Muscle layer of duodenum (tissue), 2 donors: ENCODE results near the gene MAML2.
"Not testable (repeated sequence)": the region's sequence is repeated elsewhere in the genome, so short reads cannot be mapped to it uniquely, and the experiment has no call there.

Experiments
- H3K27ac ChIP-seq: one replicate; pipeline ENCODE4 v1.7.0; 2013; ENCODE audit warnings: mild to moderate bottlenecking, low read length
- H3K27me3 ChIP-seq: one replicate; pipeline ENCODE4 v1.7.0; 2013; ENCODE audit warnings: low read depth, mild to moderate bottlenecking, control low read depth, low read length
- H3K36me3 ChIP-seq, 2 donors: one replicate each; pipeline ENCODE4 v1.7.0; 2013; ENCODE audit warnings: low read length in 2 of 2, control low read depth in 1 of 2, mild to moderate bottlenecking in 1 of 2; ENCODE audit not compliant: insufficient read depth in 2 of 2, control insufficient read depth in 1 of 2
- H3K4me1 ChIP-seq, 2 donors: one replicate each; pipeline ENCODE4 v1.7.0; 2013; ENCODE audit warnings: low read length in 2 of 2, mild to moderate bottlenecking in 2 of 2, control low read depth in 1 of 2, moderate library complexity in 1 of 2; ENCODE audit not compliant: insufficient read depth in 2 of 2, control insufficient read depth in 1 of 2
- H3K4me3 ChIP-seq, 2 donors: one replicate each; pipeline ENCODE4 v1.7.0; 2013; ENCODE audit warnings: low read length in 2 of 2, low read depth in 1 of 2, mild to moderate bottlenecking in 1 of 2
- H3K9me3 ChIP-seq, 2 donors: one replicate each; pipeline ENCODE4 v1.7.0; 2013; ENCODE audit warnings: low read length in 2 of 2, control low read depth in 1 of 2, mild to moderate bottlenecking in 1 of 2; ENCODE audit not compliant: control insufficient read depth in 1 of 2
- donor health status: healthy.

MAML2 gene

DNA sequence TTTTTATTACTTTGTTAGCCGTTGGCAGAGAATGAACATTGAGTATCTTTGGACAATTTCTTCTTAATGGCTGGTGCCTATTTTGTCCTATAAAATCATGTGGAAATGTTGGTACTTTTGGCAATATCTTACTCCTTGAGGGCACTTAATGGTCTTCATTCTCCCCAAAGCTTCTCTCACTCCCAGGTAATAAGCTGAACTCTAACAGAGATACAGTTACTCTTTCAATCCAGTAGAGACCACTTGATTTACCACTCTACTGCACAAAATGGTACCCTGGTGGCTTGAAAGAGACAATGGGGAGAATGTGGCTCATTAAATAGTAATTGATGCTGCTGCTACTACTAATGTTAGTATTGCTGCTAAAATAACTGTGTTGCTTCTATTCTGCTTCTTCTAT, 53.0 kb downstream of the MAML2 start:
- no peak overlapping the region for H3K27ac ChIP-seq
- no peaks in the 10 kb centered on the region for H3K9me3 ChIP-seq
- no peaks in the 10 kb centered on the region for H3K27me3 ChIP-seq
- H3K4me1 ChIP-seq: peaks cover 6 to 18% of the 10 kb centered on the region in 2 donors
- no peaks in the 10 kb centered on the region for H3K36me3 ChIP-seq
- H3K4me3 ChIP-seq: no peak overlapping the region

DNA sequence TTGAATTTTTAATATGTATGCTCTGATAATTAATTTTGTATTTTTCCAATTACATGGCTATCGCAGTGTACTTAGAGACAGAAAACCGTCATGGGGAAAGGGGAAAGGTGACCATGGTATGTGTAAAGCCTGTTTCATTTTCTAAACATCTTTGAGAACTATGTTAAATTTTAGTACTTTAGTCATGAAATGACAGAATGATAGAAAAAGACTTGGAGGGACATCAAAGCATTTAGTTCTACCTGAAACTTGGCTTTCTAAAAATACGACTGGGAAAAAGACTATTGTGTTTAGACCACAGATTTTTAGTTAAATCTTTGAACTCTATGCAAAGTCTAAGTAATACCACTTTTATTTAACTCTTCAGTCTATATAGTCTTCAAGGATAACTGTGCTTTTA, 54.1 kb downstream of the MAML2 start:
- peaks cover 0 to 9% of the 10 kb centered on the region in 2 donors for H3K4me1 ChIP-seq
- no peaks in the 10 kb centered on the region for H3K36me3 ChIP-seq
- no peak overlapping the region for H3K27ac ChIP-seq
- no peak overlapping the region for H3K4me3 ChIP-seq
- H3K9me3 ChIP-seq: no peaks in the 10 kb centered on the region
- H3K27me3 ChIP-seq: no peaks in the 10 kb centered on the region

DNA sequence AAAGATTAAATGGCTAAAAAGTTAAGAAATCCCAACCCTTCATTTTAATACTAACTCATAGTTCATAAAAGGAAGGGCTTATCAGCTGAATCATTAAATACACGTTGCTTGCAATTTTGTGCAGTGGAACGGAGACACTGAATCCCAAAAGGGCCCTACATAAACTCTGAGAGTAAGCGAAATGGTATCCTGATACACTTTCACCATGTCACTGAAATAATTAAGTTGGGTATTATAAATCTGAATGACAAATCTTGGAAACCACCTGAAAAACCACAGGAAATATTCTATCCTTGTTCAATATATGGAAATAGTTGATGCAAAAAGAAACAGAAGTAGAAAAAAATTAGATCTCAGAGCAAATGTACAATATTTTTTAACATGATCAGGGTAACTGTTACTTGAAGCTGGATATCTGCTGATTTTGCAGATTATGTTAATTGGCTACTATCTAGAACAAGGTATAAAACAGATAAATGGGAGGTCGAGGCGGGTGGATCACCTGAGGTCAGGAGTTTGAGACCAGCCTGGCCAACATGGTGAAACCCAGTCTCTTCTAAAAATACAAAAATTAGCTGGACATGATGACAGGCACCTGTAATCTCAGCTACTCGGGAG, 55.1 kb downstream of the MAML2 start:
- H3K27ac ChIP-seq: no peak overlapping the region
- H3K4me3 ChIP-seq: no peak overlapping the region
- H3K4me1 ChIP-seq: peaks cover 0 to 1% of the 10 kb centered on the region in 2 donors
- H3K9me3 ChIP-seq: no peaks in the 10 kb centered on the region
- H3K27me3 ChIP-seq: no peaks in the 10 kb centered on the region
- H3K36me3 ChIP-seq: no peaks in the 10 kb centered on the region

DNA sequence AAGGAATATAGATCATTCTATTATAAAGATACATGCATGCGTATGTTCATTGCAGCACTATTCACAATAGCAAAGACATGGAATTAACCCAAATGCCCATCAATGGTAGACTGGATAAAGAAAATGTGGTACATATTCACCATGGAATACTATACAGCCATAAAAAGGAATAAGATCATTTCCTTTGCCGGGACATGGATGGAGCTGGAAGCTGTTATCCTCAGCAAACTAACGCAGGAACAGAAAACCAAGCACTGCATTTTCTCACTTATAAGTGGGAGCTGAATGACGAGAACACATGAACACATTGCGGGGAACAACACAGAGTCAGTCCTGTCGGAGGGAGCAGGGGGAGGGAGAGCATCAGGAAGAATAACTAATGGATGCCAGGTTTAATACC, 57.0 kb downstream of the MAML2 start:
- H3K4me1 ChIP-seq, H3K9me3 ChIP-seq, H3K27ac ChIP-seq, H3K27me3 ChIP-seq, H3K4me3 ChIP-seq, H3K36me3 ChIP-seq: not testable (repeated sequence)

DNA sequence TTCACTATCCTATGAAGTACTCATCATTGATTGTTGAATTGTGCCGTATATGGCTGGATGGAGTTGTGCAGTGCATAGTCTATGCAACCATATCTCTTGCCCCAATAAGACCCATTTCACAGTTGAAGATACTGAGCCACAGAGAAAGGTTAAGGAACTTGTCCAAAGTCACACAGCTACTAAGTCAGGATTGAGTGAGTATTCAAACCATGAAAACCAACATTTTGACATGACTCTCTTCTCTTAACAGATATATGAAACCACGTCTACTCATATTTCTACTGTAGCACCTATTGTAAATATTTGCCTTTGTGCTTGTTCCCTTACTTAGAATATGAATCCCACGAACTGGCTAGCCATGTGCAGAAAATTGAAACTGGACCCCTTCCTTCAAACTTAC, 58.1 kb downstream of the MAML2 start:
- H3K4me3 ChIP-seq: no peak overlapping the region
- H3K4me1 ChIP-seq: peaks cover 0 to 2% of the 10 kb centered on the region in 2 donors
- H3K9me3 ChIP-seq: no peaks in the 10 kb centered on the region
- no peaks in the 10 kb centered on the region for H3K36me3 ChIP-seq
- no peak overlapping the region for H3K27ac ChIP-seq
- H3K27me3 ChIP-seq: no peaks in the 10 kb centered on the region

DNA sequence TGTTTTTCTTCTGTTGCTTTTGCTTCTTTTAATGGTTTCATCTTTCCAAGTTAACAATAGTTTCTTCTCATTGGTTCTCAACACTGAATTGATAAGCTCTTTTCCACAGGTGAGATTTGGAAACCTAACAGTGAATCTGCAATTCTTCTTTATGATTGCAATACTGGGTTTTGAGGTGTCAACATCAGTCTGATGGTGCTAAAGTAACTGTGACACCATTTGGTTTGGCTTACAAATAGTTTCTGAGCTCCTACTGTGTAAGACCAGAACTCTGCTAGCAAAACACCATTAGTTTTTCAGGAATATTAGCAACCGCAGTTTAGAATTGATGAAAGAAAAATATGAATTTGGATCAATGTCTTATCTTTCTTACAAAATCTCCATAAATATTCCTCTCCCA, 58.6 kb downstream of the MAML2 start:
- Histone ChIP-seq H3K4me3 (no peak overlapping the region), H3K36me3 (no peaks in the 10 kb centered on the region), H3K4me1 (peaks cover 0 to 8% of the 10 kb centered on the region in 2 donors), H3K9me3 (no peaks in the 10 kb centered on the region), H3K27ac (no peak overlapping the region), H3K27me3 (no peaks in the 10 kb centered on the region)

DNA sequence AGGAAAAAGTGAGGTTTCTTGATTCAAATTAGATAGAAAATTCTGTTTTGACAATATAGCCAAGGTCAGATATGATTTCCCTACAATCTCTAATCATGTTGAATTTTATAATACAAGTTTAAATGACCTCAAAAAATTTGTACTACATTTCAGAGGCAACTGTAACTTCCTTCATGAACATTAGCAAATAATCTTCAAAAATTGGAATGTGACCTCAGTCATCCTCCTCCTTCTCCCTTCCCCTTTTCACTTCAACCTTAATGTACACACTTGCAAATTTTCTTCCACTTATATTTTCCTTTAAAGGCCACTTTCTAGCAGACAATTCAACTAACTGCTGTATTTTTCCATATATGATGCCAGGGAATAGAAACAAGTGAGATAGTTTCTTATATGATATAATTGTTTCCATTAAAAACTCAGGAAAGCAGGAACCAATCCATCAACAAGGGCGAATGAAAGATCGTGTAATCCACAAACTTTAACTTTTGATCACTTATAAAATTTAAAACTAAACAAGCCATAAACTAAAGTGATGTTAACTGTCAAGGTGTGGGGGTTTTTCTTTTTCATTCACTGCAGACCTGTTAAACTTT, 60.3 kb downstream of the MAML2 start:
- no peaks in the 10 kb centered on the region for H3K36me3 ChIP-seq
- no peak overlapping the region for H3K27ac ChIP-seq
- H3K9me3 ChIP-seq: no peaks in the 10 kb centered on the region
- no peak overlapping the region for H3K4me3 ChIP-seq
- H3K4me1 ChIP-seq: peaks cover 3 to 16% of the 10 kb centered on the region in 2 donors
- H3K27me3 ChIP-seq: no peaks in the 10 kb centered on the region

DNA sequence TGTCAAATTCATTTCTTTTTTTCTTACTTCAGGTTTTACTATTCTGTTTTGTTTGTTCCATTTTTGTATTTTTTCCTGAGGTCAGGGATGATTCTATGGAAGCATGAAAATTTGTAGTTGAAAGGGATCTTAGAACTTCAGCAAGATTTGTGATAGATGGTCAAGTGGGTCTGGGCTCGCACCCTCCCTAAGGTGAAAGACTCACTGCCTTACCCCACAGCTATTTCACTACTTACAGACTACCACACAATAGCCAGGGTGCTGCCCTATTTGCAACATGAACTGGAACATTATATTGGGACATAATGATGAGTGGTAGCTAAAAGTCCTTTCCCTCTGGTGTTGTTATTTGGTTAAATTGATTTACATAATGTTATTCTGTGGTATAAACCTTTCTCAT, 62.6 kb downstream of the MAML2 start:
- H3K27ac ChIP-seq: no peak overlapping the region
- H3K36me3 ChIP-seq: no peaks in the 10 kb centered on the region
- H3K4me1 ChIP-seq: peaks cover 3 to 26% of the 10 kb centered on the region in 2 donors
- H3K4me3 ChIP-seq: no peak overlapping the region
- H3K27me3 ChIP-seq: no peaks in the 10 kb centered on the region
- no peaks in the 10 kb centered on the region for H3K9me3 ChIP-seq

DNA sequence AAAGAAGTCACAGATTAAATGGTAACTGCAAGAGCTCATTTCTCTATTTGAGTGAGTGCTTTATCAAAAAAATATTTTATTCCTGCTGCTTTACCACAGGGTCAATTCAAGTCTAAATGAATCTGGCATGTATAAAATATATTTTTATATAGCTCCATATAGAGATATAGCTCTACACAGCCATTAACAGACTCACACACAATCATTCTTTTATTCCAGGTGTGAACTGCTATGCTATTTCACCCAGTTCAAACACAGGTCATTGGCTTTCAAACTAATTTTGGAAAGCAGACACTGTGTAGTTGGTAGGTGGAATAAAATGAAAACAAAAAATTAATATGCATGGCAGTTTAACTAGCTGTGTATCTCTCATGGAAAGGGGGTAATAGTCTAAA, 63.1 kb downstream of the MAML2 start:
- H3K4me3 ChIP-seq: no peak overlapping the region
- H3K36me3 ChIP-seq: no peaks in the 10 kb centered on the region
- peaks cover 3 to 26% of the 10 kb centered on the region in 2 donors for H3K4me1 ChIP-seq
- no peaks in the 10 kb centered on the region for H3K27me3 ChIP-seq
- H3K27ac ChIP-seq: no peak overlapping the region
- no peaks in the 10 kb centered on the region for H3K9me3 ChIP-seq

DNA sequence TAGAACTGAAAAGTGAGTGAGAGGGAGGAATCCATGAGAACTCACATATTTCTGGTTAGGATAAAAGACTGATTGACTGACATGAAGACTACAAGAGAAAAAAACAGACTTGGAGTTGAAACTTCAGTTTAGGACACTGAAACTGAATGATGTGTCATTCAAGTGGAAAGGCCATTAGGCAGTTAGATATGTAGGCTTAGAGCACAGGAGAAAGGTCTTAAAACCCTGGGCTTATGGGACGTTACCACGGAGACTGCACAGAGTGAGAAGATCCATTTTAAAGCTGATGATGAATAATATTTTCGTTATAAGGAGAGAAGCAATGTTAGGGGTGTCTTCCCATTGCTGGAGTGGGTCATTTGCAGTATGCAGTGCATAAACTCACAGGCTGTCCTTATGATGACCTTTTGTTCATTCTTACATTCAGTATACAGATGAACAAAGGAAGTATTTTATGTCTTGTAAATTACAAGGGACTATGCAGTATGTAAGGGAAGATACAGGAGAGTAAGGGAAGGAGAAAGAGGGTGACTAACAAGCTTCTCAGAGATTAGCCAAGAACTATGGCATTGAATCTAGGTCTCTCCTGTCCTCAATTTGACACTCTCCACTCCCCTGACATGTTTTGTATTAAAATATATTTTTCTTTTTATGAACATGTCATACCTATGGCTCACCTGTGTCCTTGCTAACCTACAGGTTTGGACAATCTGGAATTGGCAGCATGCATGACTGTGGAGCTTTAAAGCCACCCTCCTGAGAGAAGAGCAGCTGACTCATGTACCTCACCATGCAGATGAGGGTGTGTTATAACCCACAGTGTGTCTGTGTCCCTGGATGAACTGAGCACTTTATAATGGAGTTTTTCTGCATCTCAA, 63.7 kb downstream of the MAML2 start:
- H3K27me3 ChIP-seq: no peaks in the 10 kb centered on the region
- no peak overlapping the region for H3K27ac ChIP-seq
- H3K4me3 ChIP-seq: no peak overlapping the region
- H3K9me3 ChIP-seq: no peaks in the 10 kb centered on the region
- peaks cover 3 to 26% of the 10 kb centered on the region in 2 donors for H3K4me1 ChIP-seq
- no peaks in the 10 kb centered on the region for H3K36me3 ChIP-seq

DNA sequence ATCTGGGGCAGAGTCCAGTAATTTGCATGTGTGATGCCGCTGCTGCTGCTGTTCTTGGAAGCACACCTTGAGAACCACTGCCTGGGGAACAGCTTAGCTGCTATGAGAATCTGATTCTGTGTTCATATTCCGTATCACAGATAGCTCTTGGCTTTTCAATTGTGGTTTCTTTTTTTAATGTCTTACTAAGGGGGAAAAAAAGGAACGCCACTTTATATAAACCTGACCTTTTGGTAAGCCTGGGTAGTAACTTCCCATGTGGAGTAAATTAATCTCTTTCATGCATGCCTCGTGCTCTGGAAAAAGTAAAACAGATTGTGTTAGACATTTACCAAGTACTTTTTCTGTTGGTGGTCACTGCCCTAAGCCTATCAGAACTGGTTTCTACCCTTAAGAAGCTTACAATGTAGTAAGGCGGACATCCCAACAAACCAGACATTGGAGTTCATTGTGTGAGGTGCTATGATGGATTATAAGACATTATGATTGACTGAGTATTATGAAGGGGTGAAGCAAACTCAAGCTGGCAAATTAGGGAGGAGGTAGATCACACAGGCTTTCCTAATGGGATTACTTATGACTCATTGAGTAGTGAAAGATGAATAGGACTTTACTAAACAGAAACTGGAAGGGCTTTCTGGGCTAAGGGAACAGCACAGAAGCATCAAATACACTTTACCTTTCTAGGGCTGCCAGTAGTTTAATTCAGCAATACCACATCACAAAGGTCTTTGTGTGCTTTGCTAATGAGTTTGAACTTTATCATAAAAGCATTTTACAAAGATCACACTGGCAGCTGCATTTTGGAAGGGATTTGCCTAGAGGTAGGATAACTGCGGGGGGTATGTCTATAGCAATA, 64.7 kb downstream of the MAML2 start:
- H3K36me3 ChIP-seq: no peaks in the 10 kb centered on the region
- no peaks in the 10 kb centered on the region for H3K9me3 ChIP-seq
- no peak overlapping the region for H3K27ac ChIP-seq
- no peak overlapping the region for H3K4me3 ChIP-seq
- H3K27me3 ChIP-seq: no peaks in the 10 kb centered on the region
- peaks cover 3 to 26% of the 10 kb centered on the region in 2 donors for H3K4me1 ChIP-seq
